SK-N-SH (cell line): ENCODE data around the gene TMEM11. TPM values are rescaled to one million over a fixed set of nuclear protein-coding genes. Genes with fewer than 3 reads are reported as not detected.

Experiments used
- CTCF ChIA-PET: fragments of 300-600, 350-600 bp; formaldehyde crosslinking; extraction: SDS; loops from one replicate; lab custom pipeline; 2021; lab: Yijun Ruan, JAX
- POLR2A ChIA-PET: fragments of 350-600 bp; sonication (Branson Sonifier 250); formaldehyde crosslinking; extraction: SDS; loops from one replicate; lab custom pipeline; 2020; ENCODE audit warnings: antibody characterized with exemption, inconsistent platforms; lab: Yijun Ruan, JAX
- DNase-seq: peaks from one replicate; pipeline ENCODE4 v3.0.0; 2012
- H2AFZ ChIP-seq: fragments of 200-600 bp; sonication (generic); 2 replicates; pipeline ENCODE4 v1.8.1; 2016; ENCODE audit warnings: antibody characterized with exemption, mild to moderate bottlenecking, low read depth
- H3F3A ChIP-seq: fragments of 200-600 bp; sonication (generic); replicated peaks from 2 replicates; pipeline ENCODE3; 2016; ENCODE audit warnings: antibody characterized with exemption, mild to moderate bottlenecking; ENCODE audit not compliant: insufficient read depth
- H3K27ac ChIP-seq, 2 experiments: fragments of 200-500 bp in 1 of 2; fragments of 200-600 bp in 1 of 2; sonication (Bioruptor generic) in 1 of 2; sonication (generic), shearing (Covaris generic) in 1 of 2; 2 replicates each; pipeline versions ENCODE4 v1.5.1 to v1.6.1; 2014 to 2016; ENCODE audit warnings: low read depth in 2 of 2, inconsistent platforms in 1 of 2, low read length in 1 of 2, mild to moderate bottlenecking in 1 of 2, mixed read lengths in 1 of 2
- H3K27me3 ChIP-seq: fragments of 200-600 bp; sonication (generic), shearing (Covaris generic); 2 replicates; pipeline ENCODE4 v1.6.1; 2016; ENCODE audit warnings: mixed run types; ENCODE audit not compliant: insufficient read depth
- H3K36me3 ChIP-seq, 2 experiments: fragments of 200-500 bp in 1 of 2; fragments of 200-600 bp in 1 of 2; sonication (Bioruptor generic) in 1 of 2; sonication (generic) in 1 of 2; replicated peaks in 1 of 2; 2 replicates each; pipeline versions ENCODE3 to v1.5.1; 2014 to 2016; ENCODE audit warnings: low read length in 1 of 2, mild to moderate bottlenecking in 1 of 2; ENCODE audit not compliant: insufficient read depth in 2 of 2, control insufficient read depth in 1 of 2
- H3K4me1 ChIP-seq, 2 experiments: fragments of 200-500 bp in 1 of 2; fragments of 200-600 bp in 1 of 2; sonication (Bioruptor generic) in 1 of 2; sonication (generic), shearing (Covaris generic) in 1 of 2; 2 replicates each; pipeline versions ENCODE4 v1.5.1 to v1.6.1; 2014 to 2016; ENCODE audit warnings: low read depth in 1 of 2, low read length in 1 of 2, mixed run types in 1 of 2; ENCODE audit not compliant: insufficient read depth in 2 of 2, control insufficient read depth in 1 of 2
- H3K4me2 ChIP-seq: fragments of 200-600 bp; sonication (generic), shearing (Covaris generic); 2 replicates; pipeline ENCODE4 v1.6.1; 2017; ENCODE audit warnings: mixed run types
- H3K4me3 ChIP-seq, 2 experiments: fragments of 200-500 bp in 1 of 2; fragments of 200-600 bp in 1 of 2; sonication (Bioruptor generic) in 1 of 2; sonication (generic), shearing (Covaris generic) in 1 of 2; 2 replicates each; pipeline versions ENCODE4 v1.5.1 to v1.8.1; 2014 to 2016; ENCODE audit warnings: low read depth in 2 of 2, inconsistent platforms in 1 of 2, low read length in 1 of 2, mild to moderate bottlenecking in 1 of 2, mixed read lengths in 1 of 2, moderate library complexity in 1 of 2
- H3K79me2 ChIP-seq: fragments of 200-600 bp; sonication (generic); 2 replicates; pipeline ENCODE4 v1.8.1; 2017; ENCODE audit warnings: mild to moderate bottlenecking; ENCODE audit not compliant: insufficient read depth
- H3K9ac ChIP-seq: fragments of 200-600 bp; sonication (generic); 2 replicates; pipeline ENCODE4 v1.6.1; 2017; ENCODE audit warnings: mixed run types
- H3K9me2 ChIP-seq: fragments of 200-600 bp; sonication (generic); 2 replicates; pipeline ENCODE4 v1.6.1; 2017; ENCODE audit warnings: mixed run types
- H3K9me3 ChIP-seq: fragments of 200-600 bp; sonication (generic); 2 replicates; pipeline ENCODE4 v1.6.1; 2017; ENCODE audit warnings: mixed run types, mild to moderate bottlenecking, moderate library complexity
- H4K20me1 ChIP-seq: fragments of 200-600 bp; sonication (generic); 2 replicates; pipeline ENCODE4 v1.6.1; 2017; ENCODE audit warnings: mild to moderate bottlenecking, mixed run types; ENCODE audit not compliant: insufficient read depth
- ELF1 ChIP-seq: IDR thresholded peaks from 2 replicates; pipeline ENCODE4 v1.4.0; 2012
- EP300 ChIP-seq, 2 experiments: IDR thresholded peaks; 2 replicates each; pipeline versions ENCODE4 v1.4.0 to v1.6.1; 2012; ENCODE audit warnings: borderline replicate concordance in 1 of 2, low read depth in 1 of 2, low read length in 1 of 2
- GABPA ChIP-seq: IDR thresholded peaks from 2 replicates; pipeline ENCODE4 v1.4.0; 2012; ENCODE audit warnings: low read depth, mild to moderate bottlenecking
- GATA2 ChIP-seq: sonication (generic); formaldehyde crosslinking; IDR thresholded peaks from 2 replicates; pipeline ENCODE4 v1.5.0; 2020; ENCODE audit warnings: mild to moderate bottlenecking, missing genetic modification reagents
- IRF3 ChIP-seq: fragments of 150-350 bp; IDR thresholded peaks from 2 replicates; pipeline ENCODE4 v1.6.1; 2016; ENCODE audit warnings: mild to moderate bottlenecking, low read depth, low read length
- MXI1 ChIP-seq: IDR thresholded peaks from 2 replicates; pipeline ENCODE4 v1.6.1; 2012; ENCODE audit warnings: mild to moderate bottlenecking, low read depth, low read length, improper control_type of control experiment
- POLR2AphosphoS5 ChIP-seq: IDR thresholded peaks from 2 replicates; pipeline ENCODE4 v1.6.1; 2012; ENCODE audit warnings: low read depth, low read length
- RAD21 ChIP-seq: IDR thresholded peaks from 2 replicates; pipeline ENCODE4 v1.6.1; 2012; ENCODE audit warnings: mild to moderate bottlenecking, low read length
- REST ChIP-seq: IDR thresholded peaks from 2 replicates; pipeline ENCODE4 v1.6.1; 2012; ENCODE audit warnings: mild to moderate bottlenecking, low read depth, low read length, moderate library complexity
- RFX5 ChIP-seq: IDR thresholded peaks from 2 replicates; pipeline ENCODE4 v1.6.1; 2012; ENCODE audit warnings: mild to moderate bottlenecking, improper control_type of control experiment, low read length
- SIN3A ChIP-seq: IDR thresholded peaks from 2 replicates; pipeline ENCODE4 v1.6.1; 2012; ENCODE audit warnings: low read depth, mild to moderate bottlenecking, low read length, moderate library complexity, borderline replicate concordance
- TCF12 ChIP-seq: IDR thresholded peaks from 2 replicates; pipeline ENCODE4 v1.4.0; 2012
- WGBS: methylation state at CpG from one replicate; pipeline ENCODE4 v1.1.6; 2017; ENCODE audit warnings: low lambda C conversion rate; 5-methylcytosine and 5-hydroxymethylcytosine counted together
- polyA plus RNA-seq, 3 experiments: library from polyadenylated mRNA; depleted of rRNA; stranded (reverse); fragments of >200 nt; gene quantifications; 2 replicates each; pipeline ENCODE4 v1.2.3, GENCODE V29; 2012
- TF ChIP-seq, protein P1 (sequence below): IDR thresholded peaks from 2 replicates; pipeline ENCODE4; 2012
- TF ChIP-seq, protein P2 (sequence below): IDR thresholded peaks from 2 replicates; pipeline ENCODE4 v1.4.0; 2012; ENCODE audit warnings: low read depth
- TF ChIP-seq, protein P3 (sequence below): fragments of 200-600 bp; sonication (generic); IDR thresholded peaks from 2 replicates; pipeline ENCODE4 v1.6.1; 2017; ENCODE audit warnings: antibody characterized with exemption, mild to moderate bottlenecking, moderate library complexity

The TMEM11 gene
- polyA plus RNA-seq, 1 of the 3 experiments (the other 2 are of a cell fraction) = 52.3 TPM

- no peaks in the 10 kb centered on the region for H3F3A ChIP-seq
- no peak for TF ChIP-seq RAD21
- TF ChIP-seq IRF3 = no peak
- TF ChIP-seq, protein P1, sequence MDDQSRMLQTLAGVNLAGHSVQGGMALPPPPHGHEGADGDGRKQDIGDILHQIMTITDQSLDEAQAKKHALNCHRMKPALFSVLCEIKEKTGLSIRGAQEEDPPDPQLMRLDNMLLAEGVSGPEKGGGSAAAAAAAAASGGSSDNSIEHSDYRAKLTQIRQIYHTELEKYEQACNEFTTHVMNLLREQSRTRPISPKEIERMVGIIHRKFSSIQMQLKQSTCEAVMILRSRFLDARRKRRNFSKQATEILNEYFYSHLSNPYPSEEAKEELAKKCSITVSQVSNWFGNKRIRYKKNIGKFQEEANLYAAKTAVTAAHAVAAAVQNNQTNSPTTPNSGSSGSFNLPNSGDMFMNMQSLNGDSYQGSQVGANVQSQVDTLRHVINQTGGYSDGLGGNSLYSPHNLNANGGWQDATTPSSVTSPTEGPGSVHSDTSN = no peak
- TF ChIP-seq EP300 (IDR thresholded peaks at IDR 0.05; ENCODE audit: borderline replicate concordance in 1 of 2, low read depth in 1 of 2, low read length in 1 of 2) = no peak
- TF ChIP-seq ELF1 = no peak
- no peak overlapping the region for H3K9ac ChIP-seq
- H3K4me3 ChIP-seq = no peak overlapping the region
- WGBS = 89% methylated on average over 14 of the region's 15 CpGs
- no peak overlapping the region for H3K27ac ChIP-seq
- H3K27me3 ChIP-seq = no peaks in the 10 kb centered on the region
- H3K4me1 ChIP-seq = peaks cover 0 to 19% of the 10 kb centered on the region in 2 experiments; a peak in 1 of 4 replicates
- H2AFZ ChIP-seq = no peak overlapping the region
- DNase-seq = no peak
- no peaks in the 10 kb centered on the region for H3K9me2 ChIP-seq
- POLR2A ChIA-PET = no interaction called here
- CTCF ChIA-PET = interaction anchor here (0.8 to 2.5 kb wide), 5 partner anchors 9 to 161 kb away, joined by 3 to 8 read pairs (median 4); no protein-coding TSS in a partner anchor
- no peaks in the 10 kb centered on the region for H3K9me3 ChIP-seq
- peaks cover 81% of the 10 kb centered on the region for H4K20me1 ChIP-seq
- peaks cover 4 to 14% of the 10 kb centered on the region in 2 experiments for H3K36me3 ChIP-seq
- H3K4me2 ChIP-seq = no peak overlapping the region
- peaks cover 92% of the 10 kb centered on the region for H3K79me2 ChIP-seq
Measured at GRCh38 chr17:21200590-21201297, 13.2 kb downstream of the TMEM11 start.

- CTCF ChIA-PET = interaction anchor here (0.6 to 2.5 kb wide), 6 partner anchors 71 to 971 kb away, joined by 3 to 8 read pairs (median 4); no protein-coding TSS in a partner anchor
- Histone ChIP-seq H3K4me1 (peaks cover 0 to 19% of the 10 kb centered on the region in 2 experiments; a peak in 1 of 4 replicates), H3K4me3 (no peak overlapping the region), H3K79me2 (peaks cover 83% of the 10 kb centered on the region), H3K9me3 (no peaks in the 10 kb centered on the region), H3K27me3 (no peaks in the 10 kb centered on the region), H2AFZ (no peak overlapping the region), H3K4me2 (no peak overlapping the region), H3K9me2 (no peaks in the 10 kb centered on the region), H3K9ac (no peak overlapping the region), H3K36me3 (peaks cover 4 to 14% of the 10 kb centered on the region in 2 experiments), H3F3A (no peaks in the 10 kb centered on the region), H3K27ac (no peak overlapping the region), H4K20me1 (peaks cover 72% of the 10 kb centered on the region)
- DNase-seq = no peak
- 100% methylated on average over 10 of the region's 10 CpGs for WGBS
- TF ChIP-seq POLR2AphosphoS5 = no peak
- TF ChIP-seq IRF3 = no peak
- TF ChIP-seq, protein P2, sequence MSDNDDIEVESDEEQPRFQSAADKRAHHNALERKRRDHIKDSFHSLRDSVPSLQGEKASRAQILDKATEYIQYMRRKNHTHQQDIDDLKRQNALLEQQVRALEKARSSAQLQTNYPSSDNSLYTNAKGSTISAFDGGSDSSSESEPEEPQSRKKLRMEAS = no peak
- no peak for TF ChIP-seq MXI1
- TF ChIP-seq GABPA = no peak
- no peak for TF ChIP-seq SIN3A
- no peak for TF ChIP-seq RFX5
- TF ChIP-seq GATA2 (CRISPR knock-in tag) = no peak
- TF ChIP-seq REST = no peak
- TF ChIP-seq, protein P3, sequence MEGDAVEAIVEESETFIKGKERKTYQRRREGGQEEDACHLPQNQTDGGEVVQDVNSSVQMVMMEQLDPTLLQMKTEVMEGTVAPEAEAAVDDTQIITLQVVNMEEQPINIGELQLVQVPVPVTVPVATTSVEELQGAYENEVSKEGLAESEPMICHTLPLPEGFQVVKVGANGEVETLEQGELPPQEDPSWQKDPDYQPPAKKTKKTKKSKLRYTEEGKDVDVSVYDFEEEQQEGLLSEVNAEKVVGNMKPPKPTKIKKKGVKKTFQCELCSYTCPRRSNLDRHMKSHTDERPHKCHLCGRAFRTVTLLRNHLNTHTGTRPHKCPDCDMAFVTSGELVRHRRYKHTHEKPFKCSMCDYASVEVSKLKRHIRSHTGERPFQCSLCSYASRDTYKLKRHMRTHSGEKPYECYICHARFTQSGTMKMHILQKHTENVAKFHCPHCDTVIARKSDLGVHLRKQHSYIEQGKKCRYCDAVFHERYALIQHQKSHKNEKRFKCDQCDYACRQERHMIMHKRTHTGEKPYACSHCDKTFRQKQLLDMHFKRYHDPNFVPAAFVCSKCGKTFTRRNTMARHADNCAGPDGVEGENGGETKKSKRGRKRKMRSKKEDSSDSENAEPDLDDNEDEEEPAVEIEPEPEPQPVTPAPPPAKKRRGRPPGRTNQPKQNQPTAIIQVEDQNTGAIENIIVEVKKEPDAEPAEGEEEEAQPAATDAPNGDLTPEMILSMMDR = no peak
- TF ChIP-seq TCF12 = no peak
- TF ChIP-seq, protein P1 = no peak
- POLR2A ChIA-PET = no interaction called here
Measured at GRCh38 chr17:21199856-21200255, 14.1 kb downstream of the TMEM11 start.
